Renal cortex interstitium (tissue), 11 donors: ENCODE data around the gene EVX2. TPM values are rescaled to one million over a fixed set of nuclear protein-coding genes. Genes with fewer than 3 reads are reported as not detected.

ENCODE experiments used
- DNase-seq, 11 donors: peaks; one replicate each; pipeline ENCODE4 v3.0.0-alpha.2; 2013; ENCODE audit warnings: low read depth in 9 of 11, low spot score in 4 of 11; ENCODE audit errors: extremely low read depth in 1 of 11
- polyA plus RNA-seq, 3 donors: library from polyadenylated mRNA; unstranded; fragments of 120-200 nt; gene quantifications; one replicate each; pipeline ENCODE4 v1.2.1, GENCODE V29; 2013; ENCODE audit not compliant: insufficient read length in 3 of 3

The EVX2 gene
- polyA plus RNA-seq, 3 donors: not detected

GRCh38 chr2:176112375-176113302, 28.9 kb upstream of the EVX2 start:
- DNase-seq: no peak

GRCh38 chr2:176111846-176112374, 28.1 kb upstream of the EVX2 start:
- DNase-seq: no peak

- peak in 5 of 11 donors; percentile 82 to 89 (median 86) for DNase-seq
Measured at GRCh38 chr2:176111309-176111663, 27.5 kb upstream of the EVX2 start.

DNA sequence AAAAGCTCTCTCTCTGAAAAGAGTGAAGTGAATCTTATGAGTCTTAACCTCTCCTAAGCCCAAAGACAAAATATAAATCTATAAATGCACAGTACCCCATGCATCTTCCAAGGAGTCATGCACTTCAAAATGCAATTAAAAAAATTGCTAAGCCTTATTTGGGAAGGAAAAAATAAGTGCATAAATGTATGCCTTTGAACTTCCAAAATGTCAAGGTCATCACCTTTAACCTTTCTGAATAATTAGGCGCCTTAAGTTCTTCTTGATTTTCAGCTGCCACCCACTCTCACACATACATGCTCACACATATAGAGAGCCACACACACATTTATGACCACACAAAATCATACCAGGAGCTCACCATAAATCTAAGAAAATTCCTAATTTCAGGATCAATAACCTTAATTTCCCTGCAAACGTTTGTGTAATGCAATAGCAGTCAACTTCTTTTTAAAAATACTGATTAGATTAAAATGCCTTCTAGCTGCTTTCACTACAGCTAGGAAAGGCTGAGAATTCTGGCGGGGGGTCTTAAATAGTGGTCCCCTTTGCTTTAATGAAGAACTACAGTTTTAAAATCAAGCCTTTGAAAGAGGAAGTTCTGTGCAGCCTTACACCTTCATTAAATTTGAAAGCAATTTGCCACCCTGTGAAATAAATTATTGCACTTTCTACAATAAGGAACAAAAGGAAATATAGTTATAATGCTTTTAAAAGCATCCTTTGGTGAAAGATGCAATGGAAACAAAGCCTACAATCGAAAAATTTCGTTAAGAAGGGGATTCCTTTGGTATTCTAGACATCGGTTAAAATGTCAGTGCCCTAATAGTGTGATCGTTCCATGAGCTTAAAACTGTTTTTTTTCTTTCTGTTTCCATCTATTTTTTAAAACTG, 26.9 kb upstream of the EVX2 start:
- no peak for DNase-seq

- DNase-seq: no peak
Measured at GRCh38 chr2:176109946-176110345, 26.2 kb upstream of the EVX2 start.

- no peak for DNase-seq
Measured at GRCh38 chr2:176109192-176109901, 25.6 kb upstream of the EVX2 start.

DNA sequence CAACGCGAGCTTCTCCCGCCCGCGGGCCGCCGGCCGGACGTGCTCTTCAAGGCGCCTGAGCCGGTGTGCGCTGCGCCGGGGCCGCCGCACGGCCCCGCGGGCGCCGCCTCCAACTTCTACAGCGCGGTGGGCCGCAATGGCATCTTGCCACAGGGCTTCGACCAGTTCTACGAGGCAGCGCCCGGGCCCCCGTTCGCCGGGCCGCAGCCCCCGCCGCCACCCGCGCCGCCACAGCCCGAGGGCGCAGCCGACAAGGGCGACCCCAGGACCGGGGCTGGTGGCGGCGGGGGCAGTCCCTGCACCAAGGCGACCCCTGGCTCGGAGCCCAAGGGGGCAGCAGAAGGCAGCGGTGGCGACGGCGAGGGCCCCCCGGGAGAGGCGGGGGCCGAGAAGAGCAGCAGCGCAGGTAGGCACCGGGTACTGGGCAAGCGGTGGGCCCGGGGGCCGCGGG, 24.0 kb upstream of the EVX2 start:
- no peak for DNase-seq

GRCh38 chr2:176106581-176107539, 23.1 kb upstream of the EVX2 start, which contains the start of gene HOXD11:
Gene HOXD11 (plus strand): TSS chr2:176107280. CDS start chr2:176107356, 76 bp downstream.
- DNase-seq: no peak

- DNase-seq: no peak
Measured at GRCh38 chr2:176105730-176106580, 22.2 kb upstream of the EVX2 start.

DNA sequence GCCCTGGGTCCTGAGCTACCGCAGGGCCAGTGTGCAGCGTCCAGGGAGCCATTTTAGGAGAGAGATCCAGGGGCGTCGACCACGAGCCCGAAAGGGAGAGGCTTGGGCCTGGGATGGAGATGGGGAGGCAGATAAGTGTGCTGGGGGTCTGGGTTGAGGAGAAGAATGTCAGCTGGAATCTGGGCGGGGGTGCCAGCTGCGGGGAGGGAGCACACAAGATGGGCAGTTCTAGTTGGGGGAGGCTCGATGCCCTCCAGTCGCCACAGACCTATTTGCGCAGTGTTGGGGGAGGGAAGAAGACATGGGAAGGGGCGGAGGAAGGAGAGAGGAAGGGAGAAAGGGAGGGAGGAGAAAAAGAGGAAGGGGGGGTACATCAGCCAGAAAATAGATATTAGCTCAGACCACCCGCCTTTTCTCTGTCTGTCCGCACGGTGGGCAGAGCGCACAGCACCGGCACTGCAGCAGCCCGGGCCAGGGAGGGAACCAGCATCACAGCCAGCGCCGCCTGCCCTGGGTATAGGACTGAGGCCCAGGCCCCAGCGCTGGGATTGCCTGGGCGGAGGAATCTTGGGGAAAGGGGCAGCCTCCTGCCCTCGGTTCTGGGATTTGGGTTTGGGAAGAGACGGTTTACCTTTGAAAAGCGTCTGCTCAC, 21.4 kb upstream of the EVX2 start:
- peak in 2 of 11 donors; percentile 72 to 85 for DNase-seq

DNA sequence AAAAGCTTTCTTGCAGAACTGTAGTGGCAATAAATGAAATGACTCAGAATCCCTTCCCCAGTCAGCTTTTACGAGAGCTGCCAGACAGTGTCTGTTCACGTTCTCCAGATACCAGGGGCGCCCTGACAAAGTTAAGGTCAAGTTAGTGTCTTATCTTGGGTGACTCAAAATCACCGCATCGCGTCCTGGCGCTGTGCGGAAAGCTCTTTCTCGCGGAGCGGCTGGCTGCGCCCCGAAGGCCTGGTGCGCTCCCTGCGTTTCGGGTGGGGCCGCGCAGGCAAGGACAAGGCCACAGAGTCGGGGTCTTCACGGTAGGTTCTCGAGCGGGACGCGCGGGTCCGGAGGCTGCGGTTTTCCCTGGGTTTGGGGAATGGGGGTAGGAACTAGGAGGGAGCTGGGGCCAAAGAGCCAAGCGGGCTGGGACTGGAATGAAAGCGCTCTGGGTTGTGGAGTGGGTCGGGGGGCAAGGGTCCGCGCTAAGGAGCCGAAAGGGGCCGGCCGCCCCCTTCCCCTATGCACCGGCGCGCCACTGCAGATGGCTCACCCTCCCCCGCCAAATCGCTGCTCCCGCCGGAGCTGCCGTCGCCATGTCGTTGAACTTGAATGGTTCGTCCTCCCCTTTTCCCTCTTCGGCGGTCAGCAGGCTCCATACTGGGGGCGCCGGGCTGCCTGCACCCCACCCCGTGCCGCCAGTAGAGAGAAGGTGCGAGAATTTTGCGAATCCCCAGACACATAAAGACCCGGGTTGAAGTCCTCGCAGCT, 20.7 kb upstream of the EVX2 start:
- DNase-seq: no peak

DNA sequence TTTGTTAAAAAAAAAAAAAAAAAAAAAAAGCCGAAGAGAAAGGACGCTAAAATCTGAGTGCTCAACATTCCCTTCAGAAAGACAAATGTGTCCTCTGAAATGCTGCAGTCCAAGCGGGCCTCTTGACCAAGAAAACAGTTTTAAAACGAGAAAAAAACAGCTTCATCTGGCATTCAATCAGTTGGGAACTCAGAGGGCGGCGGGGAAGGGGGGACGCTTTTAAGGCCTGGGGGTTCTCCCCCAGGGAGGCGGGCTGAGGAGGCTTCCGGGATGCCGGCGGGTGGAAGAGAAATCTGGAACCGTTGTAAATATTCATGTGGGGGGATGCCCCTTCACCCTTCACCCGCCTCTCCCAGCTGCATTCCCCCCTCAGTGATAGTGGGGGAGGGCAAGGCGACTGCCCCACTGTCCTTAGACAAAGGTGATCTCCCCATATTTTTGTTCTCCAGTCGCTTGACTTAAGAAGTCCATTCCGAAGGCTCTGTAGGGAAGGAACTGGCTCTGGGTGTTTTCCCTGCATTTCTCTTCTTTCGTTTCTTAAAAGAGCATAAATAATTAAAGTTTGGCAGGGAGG, 20.1 kb upstream of the EVX2 start:
- DNase-seq: no peak

DNA sequence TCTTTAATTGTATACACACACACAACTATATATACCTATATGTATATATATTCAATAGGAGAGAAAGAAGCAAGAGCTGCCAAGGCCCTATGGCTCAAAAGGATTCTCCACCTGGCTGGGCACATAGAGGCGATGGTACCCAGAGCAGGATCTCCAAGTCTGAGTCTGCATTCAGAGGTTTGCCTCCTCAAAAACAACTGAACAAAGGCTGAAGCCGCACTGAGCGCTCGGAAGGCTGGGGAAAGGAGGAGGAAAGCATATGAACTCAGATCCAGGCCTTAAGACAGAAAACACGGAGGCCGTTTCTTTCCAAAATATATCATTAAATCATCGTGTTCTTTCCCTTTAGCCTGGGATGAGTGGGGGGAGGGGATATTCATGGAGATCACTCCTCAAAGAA, 19.4 kb upstream of the EVX2 start:
- DNase-seq: no peak

GRCh38 chr2:176102309-176102866, 18.6 kb upstream of the EVX2 start:
- no peak for DNase-seq

DNA sequence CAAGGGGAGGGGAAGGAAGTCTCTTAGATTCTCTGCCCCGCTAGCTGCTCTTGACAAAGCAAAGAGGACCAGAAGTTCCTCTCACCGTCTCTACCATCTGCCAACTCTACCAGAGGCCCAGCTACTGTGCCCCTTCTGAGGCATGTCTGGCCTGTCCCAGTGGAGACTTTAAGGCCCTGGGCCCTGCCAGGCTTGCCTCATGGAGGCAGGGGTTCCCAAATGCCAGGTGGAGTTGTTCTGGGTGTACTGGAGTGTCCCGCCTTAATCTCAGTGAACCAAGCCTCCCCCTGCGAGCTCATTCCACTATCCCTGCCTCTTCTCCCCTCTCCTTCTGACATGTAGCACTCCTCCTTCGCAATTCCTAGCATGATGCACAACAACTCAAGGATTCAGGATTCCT, 18.1 kb upstream of the EVX2 start:
- no peak for DNase-seq
